WI38 (cell line): Measurements from ENCODE around the gene GEN1.

Source experiments
- H3K4me3 ChIP-seq: 2 replicates; pipeline ENCODE4 v1.5.1; 2011; ENCODE audit warnings: low read depth, mild to moderate bottlenecking, control low read depth, low read length
- CTCF ChIP-seq: IDR thresholded peaks from 2 replicates; pipeline ENCODE4 v1.5.1; 2012; ENCODE audit warnings: low read depth, mild to moderate bottlenecking, control low read depth, low read length

GEN1 gene

GRCh38 chr2:17754773-17755425, 961 bp downstream of the GEN1 start:
- TF ChIP-seq CTCF = no peak
- peak overlapping the region; percentile 89 for H3K4me3 ChIP-seq

GRCh38 chr2:17756668-17757067, 2.7 kb downstream of the GEN1 start:
- H3K4me3 ChIP-seq = no peak overlapping the region
- no peak for TF ChIP-seq CTCF

- TF ChIP-seq CTCF = no peak
These were observed 3.4 kb downstream of the GEN1 start for GRCh38 chr2:17757321-17757720.

GRCh38 chr2:17758118-17758517, 4.2 kb downstream of the GEN1 start:
- H3K4me3 ChIP-seq = no peak overlapping the region

More at GRCh38 chr2:17757321-17757720, 3.4 kb downstream of the GEN1 start:
- no peak overlapping the region for H3K4me3 ChIP-seq

GRCh38 chr2:17759805-17760204, 5.9 kb downstream of the GEN1 start:
- no peak overlapping the region for H3K4me3 ChIP-seq
- no peak for TF ChIP-seq CTCF

More at GRCh38 chr2:17758118-17758517, 4.2 kb downstream of the GEN1 start:
- no peak for TF ChIP-seq CTCF

GRCh38 chr2:17762451-17762850, 8.5 kb downstream of the GEN1 start:
- H3K4me3 ChIP-seq = no peak overlapping the region
- TF ChIP-seq CTCF = no peak

GRCh38 chr2:17763641-17764333, 9.8 kb downstream of the GEN1 start:
- no peak overlapping the region for H3K4me3 ChIP-seq

More at GRCh38 chr2:17763641-17764333, 9.8 kb downstream of the GEN1 start:
- TF ChIP-seq CTCF = no peak
